ENCODE data around the gene VIL1.

Gene VIL1

GRCh38 chr2:218446547-218446946 lies 27.6 kb downstream of the VIL1 start:
- no peak for DNase-seq

GRCh38 chr2:218447072-218447471 lies 28.1 kb downstream of the VIL1 start:
- no peak for DNase-seq

GRCh38 chr2:218448934-218449333 lies 30.0 kb downstream of the VIL1 start:
- DNase-seq, result no peak

- no peak for DNase-seq
These were observed 33.2 kb downstream of the VIL1 start for GRCh38 chr2:218452079-218452478.

GRCh38 chr2:218456849-218457248 lies 37.9 kb downstream of the VIL1 start:
- no peak for DNase-seq

- no peak for DNase-seq
These were observed 39.7 kb downstream of the VIL1 start for GRCh38 chr2:218458598-218458997.

GRCh38 chr2:218465987-218466633 lies 47.2 kb downstream of the VIL1 start:
- DNase-seq, result peak; percentile 9

GRCh38 chr2:218470448-218470847 lies 51.5 kb downstream of the VIL1 start:
- DNase-seq, result no peak

- DNase-seq, result no peak
These were observed 52.1 kb downstream of the VIL1 start for GRCh38 chr2:218471036-218471435.

GRCh38 chr2:218471982-218472381 lies 53.1 kb downstream of the VIL1 start:
- DNase-seq, result no peak

GRCh38 chr2:218472988-218473387 lies 54.1 kb downstream of the VIL1 start:
- no peak for DNase-seq

- DNase-seq, result no peak
These were observed 55.6 kb downstream of the VIL1 start for GRCh38 chr2:218474527-218474926.

GRCh38 chr2:218476676-218477075 lies 57.8 kb downstream of the VIL1 start:
- DNase-seq, result no peak

- DNase-seq, result no peak
These were observed 58.3 kb downstream of the VIL1 start for GRCh38 chr2:218477247-218477646.

- no peak for DNase-seq
These were observed 59.6 kb downstream of the VIL1 start for GRCh38 chr2:218478544-218478943.

- DNase-seq, result no peak
These were observed 60.7 kb downstream of the VIL1 start for GRCh38 chr2:218479595-218479994.

GRCh38 chr2:218482651-218483050 lies 63.7 kb downstream of the VIL1 start:
- no peak for DNase-seq

- no peak for DNase-seq
These were observed 67.2 kb downstream of the VIL1 start for GRCh38 chr2:218485986-218486667.

GRCh38 chr2:218500501-218501060 lies 81.7 kb downstream of the VIL1 start:
- DNase-seq, result no peak

GRCh38 chr2:218501665-218502064 lies 82.7 kb downstream of the VIL1 start:
- no peak for DNase-seq
